NT2/D1 (cell line): ENCODE measurements around the gene SPRING1.

ENCODE experiments used
- YY1 ChIP-seq: IDR thresholded peaks from 2 replicates; pipeline ENCODE4 v1.6.1; 2011; ENCODE audit not compliant: insufficient read length, insufficient read depth
- ZNF274 ChIP-seq: IDR thresholded peaks from 2 replicates; pipeline ENCODE4 v1.6.1; 2011; ENCODE audit warnings: mild to moderate bottlenecking, low read depth, low read length

- TF ChIP-seq YY1 (no peak), ZNF274 (no peak)
Observed at GRCh38 chr12:116698116-116698515, 39.8 kb downstream of the SPRING1 start.
